HEK293 (cell line): ENCODE data around the gene PIK3CD.
A peak's percentile ranks its signal among the peaks of the same experiment; 100 is the strongest.

Source experiments
- CTCF ChIA-PET: fragments of 350-600 bp; formaldehyde crosslinking; extraction: SDS; loops from one replicate; lab custom pipeline; 2021; ENCODE audit warnings: antibody characterized with exemption; lab: Yijun Ruan, JAX
- POLR2A ChIA-PET: fragments of 300-600 bp; formaldehyde crosslinking; extraction: SDS; loops from one replicate; lab custom pipeline; 2020; ENCODE audit warnings: antibody characterized with exemption, inconsistent platforms; lab: Yijun Ruan, JAX
- H3K27ac ChIP-seq: fragments of 200-500 bp; sonication (Bioruptor generic); 2 replicates; pipeline ENCODE4 v1.5.1; 2014; ENCODE audit warnings: low read depth, low read length, control low read depth, inconsistent platforms; ENCODE audit errors: extremely low read depth
- H3K36me3 ChIP-seq, 2 experiments: fragments of 200-500 bp in 1 of 2; sonication (Bioruptor generic) in 1 of 2; 1 replicate in 1 of 2; 2 replicates in 1 of 2; pipeline ENCODE4 v1.5.1; 2014 to 2017; ENCODE audit warnings: inconsistent platforms in 2 of 2, low read length in 2 of 2; ENCODE audit not compliant: control insufficient read depth in 2 of 2, insufficient read depth in 1 of 2
- H3K4me1 ChIP-seq: fragments of 200-500 bp; sonication (Bioruptor generic); 2 replicates; pipeline ENCODE4 v1.5.1; 2014; ENCODE audit warnings: mild to moderate bottlenecking, low read length, inconsistent platforms; ENCODE audit not compliant: control insufficient read depth, insufficient read depth
- H3K4me3 ChIP-seq: 2 replicates; pipeline ENCODE4 v1.5.1; 2011; ENCODE audit warnings: low read depth, mild to moderate bottlenecking, control low read depth, low read length, moderate library complexity
- H3K9me3 ChIP-seq: fragments of 200-500 bp; sonication (Bioruptor generic); 2 replicates; pipeline ENCODE4 v1.5.1; 2014; ENCODE audit warnings: low read depth, low read length, inconsistent platforms; ENCODE audit not compliant: control insufficient read depth, insufficient read depth
- ELK4 ChIP-seq: IDR thresholded peaks from 2 replicates; pipeline ENCODE4 v1.6.1; 2011; ENCODE audit warnings: mild to moderate bottlenecking, low read depth, low read length, borderline replicate concordance
- GLIS2 ChIP-seq: fragments of 450-650 bp; formaldehyde crosslinking; IDR thresholded peaks from 2 replicates; pipeline ENCODE4 v1.5.1; 2016; ENCODE audit warnings: missing biosample characterization, missing genetic modification characterization
- HIC1 ChIP-seq: fragments of 450-650 bp; formaldehyde crosslinking; IDR thresholded peaks from 2 replicates; pipeline ENCODE4 v1.5.1; 2016; ENCODE audit warnings: missing biosample characterization, missing genetic modification characterization
- SCRT1 ChIP-seq: fragments of 450-650 bp; formaldehyde crosslinking; IDR thresholded peaks from 2 replicates; pipeline ENCODE4 v1.5.1; 2016; ENCODE audit warnings: missing biosample characterization, missing genetic modification characterization, borderline replicate concordance
- YY2 ChIP-seq: fragments of 450-650 bp; formaldehyde crosslinking; IDR thresholded peaks from 2 replicates; pipeline ENCODE4 v1.5.1; 2016; ENCODE audit warnings: missing biosample characterization, missing genetic modification characterization
- ZBTB17 ChIP-seq: fragments of 450-650 bp; formaldehyde crosslinking; IDR thresholded peaks from 2 replicates; pipeline ENCODE4 v1.5.1; 2016; ENCODE audit warnings: missing biosample characterization, missing genetic modification characterization
- ZBTB26 ChIP-seq: fragments of 450-650 bp; formaldehyde crosslinking; optimal IDR thresholded peaks from 2 replicates; pipeline ENCODE3; 2016; ENCODE audit warnings: missing biosample characterization, mild to moderate bottlenecking, missing genetic modification characterization
- ZBTB7A ChIP-seq: fragments of 450-650 bp; formaldehyde crosslinking; IDR thresholded peaks from 2 replicates; pipeline ENCODE4 v1.5.1; 2016; ENCODE audit warnings: low read depth, missing biosample characterization, missing genetic modification characterization
- ZNF121 ChIP-seq: fragments of 450-650 bp; formaldehyde crosslinking; IDR thresholded peaks from 2 replicates; pipeline ENCODE4 v1.5.1; 2016; ENCODE audit warnings: missing biosample characterization, missing genetic modification characterization
- ZNF132 ChIP-seq: fragments of 450-650 bp; formaldehyde crosslinking; IDR thresholded peaks from 2 replicates; pipeline ENCODE4 v1.5.1; 2017; ENCODE audit warnings: missing biosample characterization, missing genetic modification characterization, borderline replicate concordance
- ZNF311 ChIP-seq: fragments of 450-650 bp; formaldehyde crosslinking; IDR thresholded peaks from 2 replicates; pipeline ENCODE4 v1.5.1; 2017; ENCODE audit warnings: missing biosample characterization, missing genetic modification characterization, borderline replicate concordance
- ZNF350 ChIP-seq: fragments of 450-650 bp; formaldehyde crosslinking; IDR thresholded peaks from 2 replicates; pipeline ENCODE4 v1.5.0; 2017; ENCODE audit warnings: missing biosample characterization, mild to moderate bottlenecking, missing genetic modification characterization
- ZNF658 ChIP-seq: fragments of 450-650 bp; formaldehyde crosslinking; IDR thresholded peaks from 2 replicates; pipeline ENCODE4; 2016; ENCODE audit warnings: missing biosample characterization, missing genetic modification characterization

The PIK3CD gene

GRCh38 chr1:9687120-9687873, 35.8 kb downstream of the PIK3CD start (continued):
- no peak for TF ChIP-seq ELK4
- TF ChIP-seq ZNF350 (tag by site-specific recombination) = no peak
- no peak for TF ChIP-seq ZNF311 (tag by site-specific recombination)
- TF ChIP-seq SCRT1 = no peak

GRCh38 chr1:9687874-9688582, 36.5 kb downstream of the PIK3CD start:
- Histone ChIP-seq H3K36me3 (peaks cover 0 to 6% of the 10 kb centered on the region in 2 experiments; a peak in 1 of 3 replicates), H3K4me1 (no peaks in the 10 kb centered on the region), H3K4me3 (peak overlapping the region; percentile 73), H3K9me3 (no peaks in the 10 kb centered on the region), H3K27ac (no peak overlapping the region)
- POLR2A ChIA-PET = no interaction called here
- no peak for TF ChIP-seq ZNF132 (tag by site-specific recombination)
- peak; percentile 4; the same call in 1 of the 2 replicates for TF ChIP-seq HIC1 (tag by site-specific recombination)
- peak; percentile 50; the same call in 1 of the 2 replicates for TF ChIP-seq ZBTB17 (tag by site-specific recombination)
- TF ChIP-seq ELK4 = no peak
- peak; percentile 60 for TF ChIP-seq ZBTB26 (tag by site-specific recombination)
- 0 out of 2 replicates have a peak, but pooled peaks have one; percentile 4 for TF ChIP-seq GLIS2
- TF ChIP-seq ZBTB7A = 0 out of 2 replicates have a peak, but pooled peaks have one; percentile 21
- TF ChIP-seq YY2 (tag by site-specific recombination) = no peak
- CTCF ChIA-PET = interaction anchor here (0.5 to 0.8 kb wide), 2 partner anchors 61 to 236 kb away, joined by 3 read pairs; no protein-coding TSS in a partner anchor

GRCh38 chr1:9688599-9688998, 37.1 kb downstream of the PIK3CD start:
- CTCF ChIA-PET = interaction anchor here (0.5 to 0.8 kb wide), 2 partner anchors 62 to 236 kb away, joined by 3 read pairs; no protein-coding TSS in a partner anchor

More at GRCh38 chr1:9688599-9688998, 37.1 kb downstream of the PIK3CD start:
- peaks cover 0 to 4% of the 10 kb centered on the region in 2 experiments; a peak in 1 of 3 replicates for H3K36me3 ChIP-seq
- TF ChIP-seq ZNF658 (tag by site-specific recombination) (no peak), ZNF121 (tag by site-specific recombination) (peak; percentile 96)
- no peaks in the 10 kb centered on the region for H3K9me3 ChIP-seq
- H3K4me3 ChIP-seq = no peak overlapping the region
- H3K4me1 ChIP-seq = no peaks in the 10 kb centered on the region
- H3K27ac ChIP-seq = no peak overlapping the region
- POLR2A ChIA-PET = no interaction called here
